ENCODE measurements around the gene MEOX1. TPM values are rescaled to one million over a fixed set of nuclear protein-coding genes. Genes with fewer than 3 reads are reported as not detected.
"Not testable (repeated sequence)": the region's sequence is repeated elsewhere in the genome, so short reads cannot be mapped to it uniquely, and the experiment has no call there.

The MEOX1 gene
- total RNA-seq, 1 donor from 2014 or later, result 0.10 TPM

DNA sequence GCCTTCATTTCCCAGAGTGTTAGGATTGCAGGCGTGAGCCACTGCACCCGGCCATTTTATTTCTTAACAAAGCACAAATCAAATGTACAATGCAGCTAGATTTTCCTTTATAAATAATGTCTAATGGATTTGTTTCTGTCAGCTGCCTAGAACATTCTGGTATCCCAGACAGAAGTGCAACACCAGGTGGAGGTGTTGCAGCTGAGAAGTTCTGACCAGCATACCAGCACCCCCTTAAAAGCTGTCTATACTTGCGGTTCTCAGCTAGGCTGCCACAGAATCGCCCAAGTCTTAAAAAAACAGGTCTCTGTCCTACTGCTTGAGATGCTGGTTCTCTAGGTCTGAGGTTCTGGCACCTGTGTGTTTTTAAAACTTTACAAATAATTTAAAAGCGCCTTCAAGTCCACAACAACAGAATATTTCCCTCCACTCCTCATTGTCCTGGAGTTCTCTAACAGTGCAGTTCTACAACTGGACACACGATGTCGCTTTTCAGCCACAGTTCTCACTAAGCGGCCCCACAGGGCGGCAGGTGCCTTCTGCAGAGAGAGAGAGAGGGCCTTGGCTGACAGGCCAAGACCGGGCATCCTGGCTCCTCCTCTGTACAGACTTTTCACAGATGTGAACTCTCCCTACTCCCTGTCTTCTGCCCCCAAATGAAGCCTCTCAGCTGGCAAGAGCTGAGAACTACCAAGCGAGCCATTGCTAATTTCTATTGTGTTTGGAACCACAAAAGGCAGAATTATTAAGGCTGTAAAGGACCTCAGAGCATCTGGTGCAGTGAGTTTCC, 32.6 kb upstream of the MEOX1 start:
- intact Hi-C loops (cut with micrococcal nuclease), result loop anchor here (1.0 kb wide), 3 partner anchors 66 to 152 kb away; no protein-coding TSS in a partner anchor
- H3K36me3 Mint-ChIP-seq (ENCODE audit: low read depth), result no peaks in the 10 kb centered on the region

GRCh38 chr17:43691317-43691693, 29.6 kb upstream of the MEOX1 start:
- Mint-ChIP-seq H3K9me3 (no peaks in the 10 kb centered on the region), H3K36me3 (ENCODE audit: low read depth) (no peaks in the 10 kb centered on the region), H3K27me3 (ENCODE audit: insufficient read depth) (no peaks in the 10 kb centered on the region), H3K4me1 (ENCODE audit: low read depth) (peaks cover 5% of the 10 kb centered on the region), H3K4me3 (no peak overlapping the region), H3K27ac (no peak overlapping the region)
- no peak for DNase-seq (ENCODE audit: low spot score)
- intact Hi-C loops (cut with micrococcal nuclease), result no loop called here

More for the DNA sequence above, 32.6 kb upstream of the MEOX1 start:
- H3K27me3 Mint-ChIP-seq (ENCODE audit: insufficient read depth), result no peaks in the 10 kb centered on the region
- H3K9me3 Mint-ChIP-seq, result no peaks in the 10 kb centered on the region
- peak; percentile 60 for DNase-seq (ENCODE audit: low spot score)
- H3K27ac Mint-ChIP-seq, result no peak overlapping the region
- H3K4me1 Mint-ChIP-seq (ENCODE audit: low read depth), result peaks cover 5% of the 10 kb centered on the region
- no peak overlapping the region for H3K4me3 Mint-ChIP-seq

DNA sequence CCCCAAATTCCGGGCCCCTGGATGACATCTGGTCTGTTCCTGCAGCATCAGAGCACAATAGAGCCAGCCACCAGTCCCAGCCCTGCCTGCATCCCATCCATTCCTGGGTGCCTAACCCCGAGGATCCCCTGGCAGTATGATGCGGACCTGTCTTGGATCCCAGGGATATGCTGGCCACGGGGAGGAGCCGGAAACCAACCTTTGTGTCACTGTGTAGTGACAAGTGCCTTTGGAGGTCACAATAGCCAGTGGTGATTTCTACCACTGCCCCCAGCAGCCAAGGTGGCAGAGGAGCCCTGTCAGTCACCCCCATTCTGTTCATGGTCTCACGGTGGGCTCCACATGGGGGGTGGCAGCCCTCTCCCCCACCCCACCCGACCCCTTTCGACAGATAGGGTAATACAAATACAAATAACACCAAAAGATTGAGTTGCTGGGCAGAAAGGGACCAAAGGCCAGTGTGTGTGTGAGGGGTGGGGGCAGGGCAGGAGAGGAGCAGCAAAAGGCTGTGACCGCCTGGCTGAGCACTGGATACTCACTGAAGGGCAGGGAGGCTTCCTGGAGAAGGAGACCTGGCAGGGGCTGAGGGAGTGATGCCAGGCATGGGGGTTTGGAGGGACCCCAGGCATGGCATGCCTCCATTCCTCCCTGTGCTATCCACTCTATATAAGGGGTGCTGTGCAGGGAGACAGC, 29.0 kb upstream of the MEOX1 start:
- DNase-seq (ENCODE audit: low spot score), result no peak
- intact Hi-C loops (cut with micrococcal nuclease), result no loop called here
- Mint-ChIP-seq H3K27me3 (ENCODE audit: insufficient read depth) (no peaks in the 10 kb centered on the region), H3K4me3 (no peak overlapping the region), H3K4me1 (ENCODE audit: low read depth) (peaks cover 5% of the 10 kb centered on the region), H3K36me3 (ENCODE audit: low read depth) (no peaks in the 10 kb centered on the region), H3K27ac (no peak overlapping the region), H3K9me3 (no peaks in the 10 kb centered on the region)

DNA sequence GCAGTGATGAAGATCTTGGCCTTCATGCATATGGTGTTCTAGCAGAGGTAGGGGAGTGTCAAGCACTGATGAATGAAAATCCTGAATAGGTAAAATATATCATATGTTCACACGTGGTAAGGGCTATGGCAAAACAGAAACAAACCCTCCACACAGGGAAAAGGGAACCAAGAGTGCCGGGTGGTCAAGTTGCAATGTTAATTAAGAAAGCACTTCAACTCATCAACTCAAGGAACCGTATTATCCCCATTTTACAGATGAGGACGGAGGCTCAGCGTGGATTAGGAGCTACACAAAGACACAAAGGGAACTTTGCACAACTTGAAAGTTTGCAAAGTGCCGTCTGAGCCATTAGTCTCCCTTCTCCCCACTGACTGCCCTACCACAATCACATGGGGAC, 28.1 kb upstream of the MEOX1 start:
- intact Hi-C loops (cut with micrococcal nuclease), result no loop called here
- H3K9me3 Mint-ChIP-seq, result no peaks in the 10 kb centered on the region
- H3K4me3 Mint-ChIP-seq, result no peak overlapping the region
- H3K27ac Mint-ChIP-seq, result no peak overlapping the region
- H3K27me3 Mint-ChIP-seq (ENCODE audit: insufficient read depth), result no peaks in the 10 kb centered on the region
- no peak for DNase-seq (ENCODE audit: low spot score)
- H3K36me3 Mint-ChIP-seq (ENCODE audit: low read depth), result no peaks in the 10 kb centered on the region
- H3K4me1 Mint-ChIP-seq (ENCODE audit: low read depth), result peaks cover 5% of the 10 kb centered on the region

- peaks cover under 1% of the 10 kb centered on the region for H3K4me1 Mint-ChIP-seq (ENCODE audit: low read depth)
- no peak overlapping the region for H3K27ac Mint-ChIP-seq
- no peaks in the 10 kb centered on the region for H3K27me3 Mint-ChIP-seq (ENCODE audit: insufficient read depth)
- H3K36me3 Mint-ChIP-seq (ENCODE audit: low read depth), result no peaks in the 10 kb centered on the region
- intact Hi-C loops (cut with micrococcal nuclease), result no loop called here
- no peak for DNase-seq (ENCODE audit: low spot score)
- H3K4me3 Mint-ChIP-seq, result no peak overlapping the region
- H3K9me3 Mint-ChIP-seq, result no peaks in the 10 kb centered on the region
Measured at GRCh38 chr17:43689131-43689530, 27.4 kb upstream of the MEOX1 start.

GRCh38 chr17:43686957-43687356, 25.2 kb upstream of the MEOX1 start:
- H3K36me3 Mint-ChIP-seq (ENCODE audit: low read depth); DNase-seq (ENCODE audit: low spot score): not testable (repeated sequence)

DNA sequence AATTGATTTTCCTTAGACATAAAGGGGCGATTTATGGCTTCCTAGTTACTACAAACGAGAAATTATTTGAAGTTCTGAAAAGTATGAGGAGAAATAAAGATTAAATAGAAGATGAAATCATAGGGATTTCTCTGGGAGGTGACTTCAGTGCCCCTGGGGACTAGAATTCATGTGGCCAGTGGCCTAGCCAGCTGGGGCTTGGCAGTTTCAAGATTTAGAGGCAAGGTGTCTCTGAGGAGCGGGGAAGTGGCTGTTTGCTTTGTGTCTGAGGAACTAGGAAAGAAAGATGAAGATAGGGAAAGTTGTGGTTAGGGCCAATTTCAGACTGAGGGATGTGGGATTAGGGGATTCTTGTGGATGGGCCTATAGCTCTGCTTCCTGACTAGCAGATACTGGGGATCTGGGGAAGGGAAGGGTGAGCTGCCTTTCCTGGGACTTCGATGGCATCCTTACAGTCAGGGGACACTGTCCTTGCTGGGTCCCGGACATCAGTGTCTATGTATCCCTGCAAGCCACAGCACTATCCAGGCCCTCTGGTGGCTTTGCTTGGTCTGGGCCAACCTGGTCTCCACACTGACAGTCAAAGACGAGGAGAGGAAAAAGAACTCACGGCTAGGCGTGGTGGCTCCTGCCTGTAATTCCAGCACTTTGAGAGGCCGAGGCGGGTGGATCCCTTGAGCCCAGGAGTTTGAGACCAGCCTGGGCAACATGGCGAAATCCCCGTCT, 22.4 kb upstream of the MEOX1 start:
- Mint-ChIP-seq H3K27me3 (ENCODE audit: insufficient read depth) (peaks cover 8% of the 10 kb centered on the region), H3K4me1 (ENCODE audit: low read depth) (no peaks in the 10 kb centered on the region), H3K4me3 (no peak overlapping the region), H3K36me3 (ENCODE audit: low read depth) (no peaks in the 10 kb centered on the region), H3K27ac (no peak overlapping the region), H3K9me3 (no peaks in the 10 kb centered on the region)
- no peak for DNase-seq (ENCODE audit: low spot score)
- intact Hi-C loops (cut with micrococcal nuclease), result no loop called here

More at GRCh38 chr17:43686957-43687356, 25.2 kb upstream of the MEOX1 start:
- H3K27me3 Mint-ChIP-seq (ENCODE audit: insufficient read depth); H3K27ac Mint-ChIP-seq; H3K4me3 Mint-ChIP-seq; H3K4me1 Mint-ChIP-seq (ENCODE audit: low read depth); H3K9me3 Mint-ChIP-seq; intact Hi-C loops (cut with micrococcal nuclease): not testable (repeated sequence)

DNA sequence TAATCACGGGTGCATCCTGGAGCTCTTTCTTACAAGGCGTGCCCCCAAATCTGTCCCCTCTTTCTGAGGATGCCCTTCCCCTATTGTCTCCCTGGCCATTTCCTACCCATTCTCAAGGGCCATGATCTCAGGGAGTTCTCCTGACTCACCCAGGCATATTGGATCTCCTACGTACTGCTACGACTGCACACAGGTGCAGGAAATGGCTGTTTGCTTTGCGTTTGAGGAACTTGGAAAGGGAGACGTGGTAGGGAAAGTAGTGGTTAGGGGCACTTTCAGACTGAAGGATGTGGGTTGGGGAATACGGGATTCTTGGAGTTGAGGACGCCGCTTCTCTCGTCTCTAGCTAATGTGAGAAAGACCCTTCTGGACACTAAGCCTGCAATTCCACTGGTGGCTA, 18.7 kb upstream of the MEOX1 start:
- H3K27ac Mint-ChIP-seq, result no peak overlapping the region
- H3K27me3 Mint-ChIP-seq (ENCODE audit: insufficient read depth), result peaks cover 10% of the 10 kb centered on the region
- DNase-seq (ENCODE audit: low spot score), result no peak
- no peak overlapping the region for H3K4me3 Mint-ChIP-seq
- peaks cover 6% of the 10 kb centered on the region for H3K4me1 Mint-ChIP-seq (ENCODE audit: low read depth)
- intact Hi-C loops (cut with micrococcal nuclease), result no loop called here
- H3K36me3 Mint-ChIP-seq (ENCODE audit: low read depth), result no peaks in the 10 kb centered on the region
- no peaks in the 10 kb centered on the region for H3K9me3 Mint-ChIP-seq

- H3K27ac Mint-ChIP-seq, result no peak overlapping the region
- H3K36me3 Mint-ChIP-seq (ENCODE audit: low read depth), result no peaks in the 10 kb centered on the region
- H3K4me1 Mint-ChIP-seq (ENCODE audit: low read depth), result peaks cover 6% of the 10 kb centered on the region
- peaks cover 10% of the 10 kb centered on the region for H3K27me3 Mint-ChIP-seq (ENCODE audit: insufficient read depth)
- no peak overlapping the region for H3K4me3 Mint-ChIP-seq
- intact Hi-C loops (cut with micrococcal nuclease), result no loop called here
- H3K9me3 Mint-ChIP-seq, result no peaks in the 10 kb centered on the region
- DNase-seq (ENCODE audit: low spot score), result no peak
Measured at GRCh38 chr17:43679911-43680310, 18.2 kb upstream of the MEOX1 start.

DNA sequence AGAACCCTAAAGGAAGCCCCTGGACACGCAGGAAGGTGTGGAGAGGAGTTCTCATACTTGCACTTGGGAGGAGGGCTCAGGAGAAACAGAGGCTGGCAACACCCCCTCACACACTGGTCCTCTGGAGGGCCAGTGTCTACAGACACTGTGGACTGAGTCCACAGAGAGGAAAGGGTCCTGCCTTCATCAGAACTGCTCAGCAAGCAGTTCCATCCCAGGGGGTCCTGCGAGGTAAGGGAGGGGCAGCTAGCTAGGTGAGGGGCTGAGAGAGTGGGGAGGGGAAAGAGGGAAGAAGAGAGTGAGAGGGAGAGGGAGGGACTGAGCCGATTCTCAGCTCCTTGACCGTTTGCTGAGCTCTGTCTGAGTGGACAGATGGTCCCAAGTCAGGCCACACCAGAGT, 17.7 kb upstream of the MEOX1 start:
- Mint-ChIP-seq H3K27me3 (ENCODE audit: insufficient read depth) (peaks cover 10% of the 10 kb centered on the region), H3K4me3 (no peak overlapping the region), H3K36me3 (ENCODE audit: low read depth) (no peaks in the 10 kb centered on the region), H3K9me3 (no peaks in the 10 kb centered on the region), H3K4me1 (ENCODE audit: low read depth) (peaks cover 6% of the 10 kb centered on the region), H3K27ac (no peak overlapping the region)
- DNase-seq (ENCODE audit: low spot score), result no peak
- intact Hi-C loops (cut with micrococcal nuclease), result no loop called here

DNA sequence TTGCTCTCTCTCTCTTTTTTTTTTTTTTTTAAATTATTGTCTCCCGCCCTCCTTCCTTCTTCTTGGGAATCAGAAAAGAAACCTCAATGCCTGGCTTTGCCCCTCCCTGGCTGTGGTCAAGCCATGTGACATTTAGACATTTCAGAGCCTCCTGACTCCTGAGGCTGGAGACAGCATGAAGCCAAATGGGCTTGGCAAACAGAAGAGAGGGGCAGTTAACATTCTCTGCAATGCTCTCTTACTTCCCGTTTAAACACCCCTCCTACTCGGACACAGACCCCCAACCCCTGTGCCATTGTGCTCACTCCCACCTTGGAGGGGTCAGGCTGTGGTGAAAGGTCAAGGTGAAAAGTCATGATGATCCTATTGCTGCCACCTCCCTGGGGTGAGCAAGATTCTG, 14.7 kb upstream of the MEOX1 start:
- Mint-ChIP-seq H3K36me3 (ENCODE audit: low read depth) (no peaks in the 10 kb centered on the region), H3K27me3 (ENCODE audit: insufficient read depth) (peaks cover 10% of the 10 kb centered on the region), H3K4me1 (ENCODE audit: low read depth) (peaks cover 11% of the 10 kb centered on the region), H3K4me3 (no peak overlapping the region), H3K27ac (no peak overlapping the region), H3K9me3 (no peaks in the 10 kb centered on the region)
- DNase-seq (ENCODE audit: low spot score), result no peak
- intact Hi-C loops (cut with micrococcal nuclease), result no loop called here

- DNase-seq (ENCODE audit: low spot score), result no peak
- intact Hi-C loops (cut with micrococcal nuclease), result loop anchor here (1.0 kb wide), 1 partner anchor 98 kb away; no protein-coding TSS in a partner anchor
- Mint-ChIP-seq H3K27me3 (ENCODE audit: insufficient read depth) (peaks cover 11% of the 10 kb centered on the region), H3K36me3 (ENCODE audit: low read depth) (no peaks in the 10 kb centered on the region), H3K4me3 (no peak overlapping the region), H3K4me1 (ENCODE audit: low read depth) (peaks cover 11% of the 10 kb centered on the region), H3K27ac (no peak overlapping the region), H3K9me3 (no peaks in the 10 kb centered on the region)
Measured at GRCh38 chr17:43674394-43674793, 12.7 kb upstream of the MEOX1 start.

Measured in activated T-helper 1 cell treated with anti-CD3 and anti-CD28 coated beads, Interleukin-12 subunit alpha, Interleukin-12 subunit beta, Interleukin-2, Interleukin-4 antibody, amounts not matched to agents 30 ng/mL and 10 ng/mL and 1 ng/mL, durations not matched to agents 14 hours and 24 hours and 36 hours (primary cell).